SK-N-SH (cell line): ENCODE results near the gene BRAF. TPM values are rescaled to one million over a fixed set of nuclear protein-coding genes. Genes with fewer than 3 reads are reported as not detected.
A peak's percentile ranks its signal among the peaks of the same experiment; 100 is the strongest.

Experiments used
- CTCF ChIA-PET: fragments of 300-600, 350-600 bp; formaldehyde crosslinking; extraction: SDS; loops from one replicate; lab custom pipeline; 2021; lab: Yijun Ruan, JAX
- POLR2A ChIA-PET: fragments of 350-600 bp; sonication (Branson Sonifier 250); formaldehyde crosslinking; extraction: SDS; loops from one replicate; lab custom pipeline; 2020; ENCODE audit warnings: antibody characterized with exemption, inconsistent platforms; lab: Yijun Ruan, JAX
- DNase-seq: peaks from one replicate; pipeline ENCODE4 v3.0.0; 2012
- H2AFZ ChIP-seq: fragments of 200-600 bp; sonication (generic); 2 replicates; pipeline ENCODE4 v1.8.1; 2016; ENCODE audit warnings: antibody characterized with exemption, mild to moderate bottlenecking, low read depth
- H3F3A ChIP-seq: fragments of 200-600 bp; sonication (generic); replicated peaks from 2 replicates; pipeline ENCODE3; 2016; ENCODE audit warnings: antibody characterized with exemption, mild to moderate bottlenecking; ENCODE audit not compliant: insufficient read depth
- H3K27ac ChIP-seq, 2 experiments: fragments of 200-500 bp in 1 of 2; fragments of 200-600 bp in 1 of 2; sonication (Bioruptor generic) in 1 of 2; sonication (generic), shearing (Covaris generic) in 1 of 2; 2 replicates each; pipeline versions ENCODE4 v1.5.1 to v1.6.1; 2014 to 2016; ENCODE audit warnings: low read depth in 2 of 2, inconsistent platforms in 1 of 2, low read length in 1 of 2, mild to moderate bottlenecking in 1 of 2, mixed read lengths in 1 of 2
- H3K27me3 ChIP-seq: fragments of 200-600 bp; sonication (generic), shearing (Covaris generic); 2 replicates; pipeline ENCODE4 v1.6.1; 2016; ENCODE audit warnings: mixed run types; ENCODE audit not compliant: insufficient read depth
- H3K36me3 ChIP-seq, 2 experiments: fragments of 200-500 bp in 1 of 2; fragments of 200-600 bp in 1 of 2; sonication (Bioruptor generic) in 1 of 2; sonication (generic) in 1 of 2; replicated peaks in 1 of 2; 2 replicates each; pipeline versions ENCODE3 to v1.5.1; 2014 to 2016; ENCODE audit warnings: low read length in 1 of 2, mild to moderate bottlenecking in 1 of 2; ENCODE audit not compliant: insufficient read depth in 2 of 2, control insufficient read depth in 1 of 2
- H3K4me1 ChIP-seq, 2 experiments: fragments of 200-500 bp in 1 of 2; fragments of 200-600 bp in 1 of 2; sonication (Bioruptor generic) in 1 of 2; sonication (generic), shearing (Covaris generic) in 1 of 2; 2 replicates each; pipeline versions ENCODE4 v1.5.1 to v1.6.1; 2014 to 2016; ENCODE audit warnings: low read depth in 1 of 2, low read length in 1 of 2, mixed run types in 1 of 2; ENCODE audit not compliant: insufficient read depth in 2 of 2, control insufficient read depth in 1 of 2
- H3K4me2 ChIP-seq: fragments of 200-600 bp; sonication (generic), shearing (Covaris generic); 2 replicates; pipeline ENCODE4 v1.6.1; 2017; ENCODE audit warnings: mixed run types
- H3K4me3 ChIP-seq, 2 experiments: fragments of 200-500 bp in 1 of 2; fragments of 200-600 bp in 1 of 2; sonication (Bioruptor generic) in 1 of 2; sonication (generic), shearing (Covaris generic) in 1 of 2; 2 replicates each; pipeline versions ENCODE4 v1.5.1 to v1.8.1; 2014 to 2016; ENCODE audit warnings: low read depth in 2 of 2, inconsistent platforms in 1 of 2, low read length in 1 of 2, mild to moderate bottlenecking in 1 of 2, mixed read lengths in 1 of 2, moderate library complexity in 1 of 2
- H3K79me2 ChIP-seq: fragments of 200-600 bp; sonication (generic); 2 replicates; pipeline ENCODE4 v1.8.1; 2017; ENCODE audit warnings: mild to moderate bottlenecking; ENCODE audit not compliant: insufficient read depth
- H3K9ac ChIP-seq: fragments of 200-600 bp; sonication (generic); 2 replicates; pipeline ENCODE4 v1.6.1; 2017; ENCODE audit warnings: mixed run types
- H3K9me2 ChIP-seq: fragments of 200-600 bp; sonication (generic); 2 replicates; pipeline ENCODE4 v1.6.1; 2017; ENCODE audit warnings: mixed run types
- H3K9me3 ChIP-seq: fragments of 200-600 bp; sonication (generic); 2 replicates; pipeline ENCODE4 v1.6.1; 2017; ENCODE audit warnings: mixed run types, mild to moderate bottlenecking, moderate library complexity
- H4K20me1 ChIP-seq: fragments of 200-600 bp; sonication (generic); 2 replicates; pipeline ENCODE4 v1.6.1; 2017; ENCODE audit warnings: mild to moderate bottlenecking, mixed run types; ENCODE audit not compliant: insufficient read depth
- EZH2phosphoT487 ChIP-seq: fragments of 200-600 bp; sonication (generic); IDR thresholded peaks from 2 replicates; pipeline ENCODE4 v1.6.1; 2017; ENCODE audit warnings: low read depth, mixed run types, mild to moderate bottlenecking, antibody characterized with exemption, moderate library complexity, borderline replicate concordance
- FOSL2 ChIP-seq: IDR thresholded peaks from 2 replicates; pipeline ENCODE4 v1.4.0; 2012; ENCODE audit warnings: low read depth, mild to moderate bottlenecking, moderate library complexity, borderline replicate concordance
- FOXJ3 ChIP-seq: sonication (generic); formaldehyde crosslinking; IDR thresholded peaks from 2 replicates; pipeline ENCODE4 v1.5.1; 2020; ENCODE audit warnings: mild to moderate bottlenecking, missing genetic modification reagents
- NFIC ChIP-seq: IDR thresholded peaks from 2 replicates; pipeline ENCODE4 v1.4.0; 2012; ENCODE audit warnings: borderline replicate concordance
- NRF1 ChIP-seq: IDR thresholded peaks from 2 replicates; pipeline ENCODE4 v1.6.1; 2012; ENCODE audit warnings: low read depth, mild to moderate bottlenecking, low read length
- POLR2AphosphoS5 ChIP-seq: IDR thresholded peaks from 2 replicates; pipeline ENCODE4 v1.6.1; 2012; ENCODE audit warnings: low read depth, low read length
- RCOR1 ChIP-seq: fragments of 150-350 bp; IDR thresholded peaks from 2 replicates; pipeline ENCODE4 v1.6.1; 2017; ENCODE audit warnings: antibody characterized with exemption, low read length
- TAF1 ChIP-seq: IDR thresholded peaks from 2 replicates; pipeline ENCODE4 v1.6.1; 2012; ENCODE audit warnings: low read depth, mild to moderate bottlenecking, low read length, moderate library complexity, borderline replicate concordance
- TEAD4 ChIP-seq: IDR thresholded peaks from 2 replicates; pipeline ENCODE4 v1.4.0; 2012; ENCODE audit warnings: mild to moderate bottlenecking, borderline replicate concordance; ENCODE audit not compliant: insufficient read depth
- USF1 ChIP-seq: IDR thresholded peaks from 2 replicates; pipeline ENCODE4 v1.4.0; 2012; ENCODE audit warnings: low read depth, borderline replicate concordance
- ZBTB33 ChIP-seq: IDR thresholded peaks from 2 replicates; pipeline ENCODE4 v1.4.0; 2012; ENCODE audit warnings: low read depth, borderline replicate concordance
- WGBS: methylation state at CpG from one replicate; pipeline ENCODE4 v1.1.6; 2017; ENCODE audit warnings: low lambda C conversion rate; 5-methylcytosine and 5-hydroxymethylcytosine counted together
- polyA plus RNA-seq, 3 experiments: library from polyadenylated mRNA; depleted of rRNA; stranded (reverse); fragments of >200 nt; gene quantifications; 2 replicates each; pipeline ENCODE4 v1.2.3, GENCODE V29; 2012
- TF ChIP-seq, protein P1 (sequence below): IDR thresholded peaks from 2 replicates; pipeline ENCODE4 v1.6.1; 2012; ENCODE audit warnings: mild to moderate bottlenecking, low read depth, low read length, moderate library complexity

BRAF gene
- polyA plus RNA-seq, 1 of the 3 experiments (the other 2 are of a cell fraction) = 5.2 TPM

DNA sequence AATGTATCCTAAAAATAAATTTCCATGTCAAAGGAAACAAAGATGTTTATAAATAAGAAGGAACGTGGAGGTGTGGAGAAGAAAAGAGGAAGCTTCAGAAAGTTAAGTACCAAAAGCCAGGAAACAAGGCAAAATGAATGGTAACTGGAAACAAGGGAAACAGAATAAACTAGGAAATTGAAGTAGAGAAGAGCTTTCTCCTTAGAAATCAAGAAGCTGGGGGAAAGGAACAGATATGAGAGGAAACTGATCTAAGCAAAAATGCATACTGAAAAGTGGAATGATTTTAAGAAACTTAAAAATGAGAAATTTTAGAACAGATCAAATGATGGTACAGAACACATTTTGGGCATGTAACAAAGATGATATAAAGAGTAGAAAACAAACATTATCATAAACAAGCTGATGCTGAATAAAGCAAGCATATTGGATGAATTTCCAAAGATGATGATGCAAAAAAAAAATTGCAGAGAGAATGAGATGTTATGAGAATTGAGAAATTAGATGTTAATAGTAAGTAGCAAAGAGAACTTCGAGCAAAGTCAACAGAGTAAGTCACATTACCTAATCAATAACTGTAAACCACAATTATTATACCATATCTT lies 1.9 kb downstream of the BRAF start:
- CTCF ChIA-PET = interaction anchor here (0.6 to 2.6 kb wide), 9 partner anchors 11 to 611 kb away, joined by 3 to 15 read pairs (median 4); no protein-coding TSS in a partner anchor
- 73% methylated on average over 2 of the region's 2 CpGs for WGBS
- POLR2A ChIA-PET = interaction anchor here (2.1 kb wide), 1 partner anchor 92 kb away, joined by 8 read pairs; the partner anchor contains the start of gene MRPS33
- Histone ChIP-seq H3K4me3 (peak overlapping the region; percentile 1 to 100; a peak in 2 of 4 replicates), H3K27ac (no peak overlapping the region), H3K9me2 (no peaks in the 10 kb centered on the region), H4K20me1 (peaks cover 56% of the 10 kb centered on the region)
- DNase-seq = no peak
- TF ChIP-seq NRF1 (no peak), ZBTB33 (no peak), NFIC (no peak), FOXJ3 (no peak), TAF1 (no peak), RCOR1 (no peak), EZH2phosphoT487 (no peak)
- TF ChIP-seq, protein P1, sequence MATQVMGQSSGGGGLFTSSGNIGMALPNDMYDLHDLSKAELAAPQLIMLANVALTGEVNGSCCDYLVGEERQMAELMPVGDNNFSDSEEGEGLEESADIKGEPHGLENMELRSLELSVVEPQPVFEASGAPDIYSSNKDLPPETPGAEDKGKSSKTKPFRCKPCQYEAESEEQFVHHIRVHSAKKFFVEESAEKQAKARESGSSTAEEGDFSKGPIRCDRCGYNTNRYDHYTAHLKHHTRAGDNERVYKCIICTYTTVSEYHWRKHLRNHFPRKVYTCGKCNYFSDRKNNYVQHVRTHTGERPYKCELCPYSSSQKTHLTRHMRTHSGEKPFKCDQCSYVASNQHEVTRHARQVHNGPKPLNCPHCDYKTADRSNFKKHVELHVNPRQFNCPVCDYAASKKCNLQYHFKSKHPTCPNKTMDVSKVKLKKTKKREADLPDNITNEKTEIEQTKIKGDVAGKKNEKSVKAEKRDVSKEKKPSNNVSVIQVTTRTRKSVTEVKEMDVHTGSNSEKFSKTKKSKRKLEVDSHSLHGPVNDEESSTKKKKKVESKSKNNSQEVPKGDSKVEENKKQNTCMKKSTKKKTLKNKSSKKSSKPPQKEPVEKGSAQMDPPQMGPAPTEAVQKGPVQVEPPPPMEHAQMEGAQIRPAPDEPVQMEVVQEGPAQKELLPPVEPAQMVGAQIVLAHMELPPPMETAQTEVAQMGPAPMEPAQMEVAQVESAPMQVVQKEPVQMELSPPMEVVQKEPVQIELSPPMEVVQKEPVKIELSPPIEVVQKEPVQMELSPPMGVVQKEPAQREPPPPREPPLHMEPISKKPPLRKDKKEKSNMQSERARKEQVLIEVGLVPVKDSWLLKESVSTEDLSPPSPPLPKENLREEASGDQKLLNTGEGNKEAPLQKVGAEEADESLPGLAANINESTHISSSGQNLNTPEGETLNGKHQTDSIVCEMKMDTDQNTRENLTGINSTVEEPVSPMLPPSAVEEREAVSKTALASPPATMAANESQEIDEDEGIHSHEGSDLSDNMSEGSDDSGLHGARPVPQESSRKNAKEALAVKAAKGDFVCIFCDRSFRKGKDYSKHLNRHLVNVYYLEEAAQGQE = no peak
- TF ChIP-seq, all 33 proteins: peak for 0
- no peaks in the 10 kb centered on the region for H3K27me3 ChIP-seq
- H3K79me2 ChIP-seq = peaks cover 67% of the 10 kb centered on the region
- no peaks in the 10 kb centered on the region for H3K36me3 ChIP-seq
- H3K4me1 ChIP-seq = peaks cover 11 to 26% of the 10 kb centered on the region in 2 experiments; a peak in 3 of 4 replicates
- no peaks in the 10 kb centered on the region for H3K9me3 ChIP-seq
- H3F3A ChIP-seq = peaks cover 7% of the 10 kb centered on the region
- H3K9ac ChIP-seq = no peak overlapping the region
- peak overlapping the region; percentile 85 for H3K4me2 ChIP-seq
- no peak overlapping the region for H2AFZ ChIP-seq

DNA sequence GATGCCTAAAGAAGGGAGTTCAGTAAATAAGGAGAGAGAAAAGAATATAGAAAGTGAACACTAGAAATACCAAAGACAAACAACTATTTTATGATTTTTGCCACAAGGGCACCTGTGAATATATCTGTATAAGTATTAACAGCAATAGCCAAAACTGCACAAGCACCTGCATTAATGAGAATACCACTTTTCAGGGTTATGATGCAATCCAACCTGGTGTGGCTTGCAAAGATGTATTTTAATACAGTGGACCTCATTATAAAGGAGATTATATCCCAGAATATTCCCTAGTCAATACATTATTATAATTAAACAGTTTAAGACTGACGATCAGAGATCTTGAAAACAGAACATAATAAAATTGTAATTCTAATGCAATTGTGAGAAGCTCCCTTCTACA lies 4.0 kb downstream of the BRAF start:
- no peaks in the 10 kb centered on the region for H3K27me3 ChIP-seq
- no peaks in the 10 kb centered on the region for H3K9me3 ChIP-seq
- H2AFZ ChIP-seq = no peak overlapping the region
- H3K36me3 ChIP-seq = no peaks in the 10 kb centered on the region
- no peak overlapping the region for H3K4me3 ChIP-seq
- H3K9me2 ChIP-seq = no peaks in the 10 kb centered on the region
- 94% methylated on average over 1 of the region's 1 CpG for WGBS
- H4K20me1 ChIP-seq = peaks cover 77% of the 10 kb centered on the region
- peak overlapping the region in 1 of 2 experiments; percentile 17; a peak in 2 of 4 replicates for H3K27ac ChIP-seq
- no peak overlapping the region for H3K4me2 ChIP-seq
- ChIA-PET CTCF (interaction anchor here (0.6 to 1.9 kb wide), 3 partner anchors 11 to 151 kb away, joined by 3 to 5 read pairs (median 5); no protein-coding TSS in a partner anchor), POLR2A (no interaction called here)
- H3K4me1 ChIP-seq = peaks cover 11 to 26% of the 10 kb centered on the region in 2 experiments; a peak in 3 of 4 replicates
- H3K79me2 ChIP-seq = peaks cover 88% of the 10 kb centered on the region
- H3K9ac ChIP-seq = no peak overlapping the region
- peaks cover 7% of the 10 kb centered on the region for H3F3A ChIP-seq
- DNase-seq = no peak
- TF ChIP-seq USF1 = no peak
- TF ChIP-seq TEAD4 = no peak
- TF ChIP-seq, protein P1 = no peak
- TF ChIP-seq FOSL2 = no peak
- TF ChIP-seq POLR2AphosphoS5 = no peak
- no peak for TF ChIP-seq RCOR1
- TF ChIP-seq EZH2phosphoT487 = no peak
